OCI-LY3 (cell line): ENCODE results near the gene AFF1.

Experiments
- H2AFZ ChIP-seq: fragments of 200-600, 300-600 bp; shearing (Covaris generic); 2 replicates; pipeline ENCODE4 v1.6.0; 2014; ENCODE audit warnings: antibody characterized with exemption, low read depth, low read length
- H3K27ac ChIP-seq: fragments of 200-600, 300-600 bp; sonication (generic); 2 replicates; pipeline ENCODE4 v1.5.1; 2014; ENCODE audit warnings: mild to moderate bottlenecking, low read length, moderate library complexity, mixed read lengths
- H3K27me3 ChIP-seq: fragments of 200-600, 300-600 bp; sonication (generic); 2 replicates; pipeline ENCODE4 v1.6.1; 2014; ENCODE audit warnings: low read depth, low read length, mixed read lengths
- H3K36me3 ChIP-seq: fragments of 200-600, 300-600 bp; sonication (generic); replicated peaks from 2 replicates; pipeline ENCODE3; 2014; ENCODE audit warnings: low read depth, low read length, mixed read lengths
- H3K4me1 ChIP-seq: fragments of 300-600, 200-600 bp; sonication (generic); 2 replicates; pipeline ENCODE4 v1.6.1; 2014; ENCODE audit warnings: low read length, mixed read lengths
- H3K4me2 ChIP-seq: fragments of 200-600, 300-600 bp; sonication (generic); 2 replicates; pipeline ENCODE4 v1.6.1; 2014; ENCODE audit warnings: low read length, mixed read lengths
- H3K4me3 ChIP-seq: fragments of 300-600, 200-600 bp; sonication (generic); 2 replicates; pipeline ENCODE4 v1.5.1; 2014; ENCODE audit warnings: antibody characterized with exemption, mild to moderate bottlenecking, low read length, moderate library complexity
- H3K79me2 ChIP-seq: fragments of 300-600, 200-600 bp; shearing (Covaris generic); 2 replicates; pipeline ENCODE4 v1.6.1; 2014; ENCODE audit warnings: mild to moderate bottlenecking, low read length, mixed read lengths
- H3K9ac ChIP-seq: fragments of 300-600, 200-600 bp; shearing (Covaris generic); 2 replicates; pipeline ENCODE4 v1.6.0; 2014; ENCODE audit warnings: mild to moderate bottlenecking, low read length, moderate library complexity
- H3K9me3 ChIP-seq: fragments of 200-600, 300-600 bp; shearing (Covaris generic); 2 replicates; pipeline ENCODE4 v1.6.1; 2014; ENCODE audit warnings: low read length, mixed read lengths; ENCODE audit not compliant: insufficient read depth
- H4K20me1 ChIP-seq: fragments of 200-600, 300-600 bp; sonication (generic); 2 replicates; pipeline ENCODE4 v1.6.1; 2016; ENCODE audit warnings: low read length, mixed read lengths; ENCODE audit not compliant: insufficient read depth
- EZH2phosphoT487 ChIP-seq: fragments of 200-600 bp; shearing (Covaris generic); IDR thresholded peaks from 2 replicates; pipeline ENCODE4 v1.6.1; 2018; ENCODE audit warnings: antibody characterized with exemption, mixed run types, low read depth
- TF ChIP-seq, protein P1 (sequence below): fragments of 200-600, 300-600 bp; sonication (generic); IDR thresholded peaks from 2 replicates; pipeline ENCODE4 v1.5.1; 2014; ENCODE audit warnings: antibody characterized with exemption, low read length, low read depth

Gene AFF1

DNA sequence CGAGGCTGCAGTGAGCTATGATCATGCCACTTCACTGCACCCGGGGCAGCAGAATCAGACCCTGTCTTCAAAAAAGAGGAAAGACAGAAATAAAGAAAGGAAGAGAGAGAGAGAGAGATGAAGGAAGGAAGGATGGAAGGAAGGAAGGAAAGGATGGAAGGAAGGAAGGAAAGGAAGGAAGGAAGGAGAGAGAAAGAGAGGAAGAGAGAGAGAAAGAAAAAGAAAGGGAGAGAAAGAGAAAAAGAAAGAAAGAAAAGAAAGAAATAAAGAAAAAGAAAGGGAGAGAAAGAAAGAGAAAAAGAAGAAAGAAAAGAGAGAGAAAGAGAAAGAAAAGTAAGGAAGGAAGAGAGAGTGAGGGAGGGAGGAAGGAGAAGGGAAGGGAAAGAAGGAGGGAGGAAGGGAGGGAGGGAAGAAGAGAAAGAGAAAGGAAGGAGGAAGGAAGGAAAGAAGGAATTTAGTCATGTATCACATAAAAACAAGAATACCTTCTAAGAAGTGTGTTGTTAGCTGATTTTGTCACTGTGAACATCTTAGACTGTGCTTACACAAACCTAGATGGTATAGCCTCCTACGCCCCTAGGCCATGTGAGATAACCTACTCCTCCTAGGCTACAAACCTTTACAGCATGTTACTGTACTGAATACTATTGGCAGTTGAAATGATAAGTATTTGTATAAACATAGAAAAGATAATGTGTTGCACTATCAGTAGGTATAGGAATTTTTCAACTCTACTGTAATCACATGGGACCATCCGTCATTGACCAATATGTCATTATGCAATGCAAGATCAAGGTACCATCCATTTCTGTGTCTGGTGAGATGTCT is 17.4 kb upstream of the AFF1 start:
- Histone ChIP-seq H3K4me3 (no peak overlapping the region), H2AFZ (no peak overlapping the region), H3K9me3 (no peaks in the 10 kb centered on the region), H3K27me3 (no peaks in the 10 kb centered on the region), H3K27ac (no peak overlapping the region), H3K4me2 (no peak overlapping the region), H3K36me3 (no peaks in the 10 kb centered on the region), H3K79me2 (no peaks in the 10 kb centered on the region), H4K20me1 (no peaks in the 10 kb centered on the region), H3K4me1 (peaks cover 8% of the 10 kb centered on the region), H3K9ac (no peak overlapping the region)
- TF ChIP-seq, protein P1, sequence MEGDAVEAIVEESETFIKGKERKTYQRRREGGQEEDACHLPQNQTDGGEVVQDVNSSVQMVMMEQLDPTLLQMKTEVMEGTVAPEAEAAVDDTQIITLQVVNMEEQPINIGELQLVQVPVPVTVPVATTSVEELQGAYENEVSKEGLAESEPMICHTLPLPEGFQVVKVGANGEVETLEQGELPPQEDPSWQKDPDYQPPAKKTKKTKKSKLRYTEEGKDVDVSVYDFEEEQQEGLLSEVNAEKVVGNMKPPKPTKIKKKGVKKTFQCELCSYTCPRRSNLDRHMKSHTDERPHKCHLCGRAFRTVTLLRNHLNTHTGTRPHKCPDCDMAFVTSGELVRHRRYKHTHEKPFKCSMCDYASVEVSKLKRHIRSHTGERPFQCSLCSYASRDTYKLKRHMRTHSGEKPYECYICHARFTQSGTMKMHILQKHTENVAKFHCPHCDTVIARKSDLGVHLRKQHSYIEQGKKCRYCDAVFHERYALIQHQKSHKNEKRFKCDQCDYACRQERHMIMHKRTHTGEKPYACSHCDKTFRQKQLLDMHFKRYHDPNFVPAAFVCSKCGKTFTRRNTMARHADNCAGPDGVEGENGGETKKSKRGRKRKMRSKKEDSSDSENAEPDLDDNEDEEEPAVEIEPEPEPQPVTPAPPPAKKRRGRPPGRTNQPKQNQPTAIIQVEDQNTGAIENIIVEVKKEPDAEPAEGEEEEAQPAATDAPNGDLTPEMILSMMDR = no peak
- no peak for TF ChIP-seq EZH2phosphoT487

DNA sequence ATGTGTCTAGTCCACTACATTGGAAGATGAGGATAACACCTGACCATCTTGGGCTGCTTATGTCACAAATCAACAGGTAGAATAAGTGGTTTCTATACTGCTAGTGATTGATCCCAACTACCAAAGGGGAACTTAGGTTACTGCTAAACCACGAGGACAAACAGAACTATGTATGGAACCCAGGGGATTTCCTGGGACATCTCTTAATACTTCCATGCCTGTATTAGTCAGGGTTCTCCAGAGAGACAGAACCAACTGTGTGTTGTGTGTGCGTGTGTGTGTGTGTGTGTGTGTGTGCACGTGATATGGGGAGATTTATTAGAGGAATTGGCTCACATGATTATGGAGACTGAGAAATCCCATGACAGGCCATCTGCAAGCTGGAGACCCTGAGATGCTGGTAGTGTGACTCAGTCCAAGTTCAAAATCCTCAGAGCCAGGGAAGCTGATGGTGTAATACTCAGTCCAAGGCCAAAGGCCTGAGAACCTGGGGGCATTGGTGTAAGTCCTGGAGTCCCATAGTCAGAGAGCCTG is 16.2 kb upstream of the AFF1 start:
- no peak for TF ChIP-seq EZH2phosphoT487
- TF ChIP-seq, protein P1 = no peak
- Histone ChIP-seq H3K4me3 (no peak overlapping the region), H3K4me1 (peaks cover 8% of the 10 kb centered on the region), H3K27me3 (no peaks in the 10 kb centered on the region), H4K20me1 (no peaks in the 10 kb centered on the region), H3K79me2 (no peaks in the 10 kb centered on the region), H3K9ac (no peak overlapping the region), H3K27ac (no peak overlapping the region), H3K4me2 (no peak overlapping the region), H3K36me3 (no peaks in the 10 kb centered on the region), H3K9me3 (no peaks in the 10 kb centered on the region), H2AFZ (no peak overlapping the region)

DNA sequence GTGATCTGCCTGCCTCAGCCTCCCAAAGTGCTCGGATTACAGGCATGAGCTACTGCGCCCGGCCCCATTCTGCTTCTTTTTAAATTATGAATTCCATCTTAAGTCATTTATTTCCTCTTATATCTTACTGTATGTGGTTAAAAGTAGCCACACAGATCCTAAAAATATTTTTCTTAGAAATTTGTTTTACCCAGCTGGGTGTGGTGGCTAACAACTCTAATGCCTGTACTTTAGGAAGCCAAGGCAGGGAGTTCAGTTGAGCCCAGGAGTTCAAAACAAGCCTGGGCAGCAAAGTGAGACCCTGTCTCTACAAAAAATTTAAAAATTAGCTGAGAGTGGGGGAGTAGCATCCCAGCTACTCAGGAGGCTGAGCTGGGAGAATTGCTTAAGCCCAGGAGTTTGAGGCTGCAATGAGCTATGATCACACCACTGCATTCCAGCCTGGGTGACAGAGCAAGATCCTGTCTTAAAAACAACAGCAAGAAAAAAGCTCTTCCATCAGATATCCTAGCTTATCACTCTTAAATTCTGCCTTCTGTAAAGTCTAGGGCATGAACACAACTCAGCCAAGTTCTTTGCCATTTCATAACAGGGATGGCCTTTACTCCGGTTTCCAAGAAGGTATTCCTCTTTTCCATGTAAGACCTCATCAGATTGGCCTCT is 15.1 kb upstream of the AFF1 start:
- peaks cover 8% of the 10 kb centered on the region for H3K4me1 ChIP-seq
- TF ChIP-seq, protein P1 = no peak
- no peak for TF ChIP-seq EZH2phosphoT487
- no peaks in the 10 kb centered on the region for H3K9me3 ChIP-seq
- H3K9ac ChIP-seq = no peak overlapping the region
- H3K4me3 ChIP-seq = no peak overlapping the region
- no peaks in the 10 kb centered on the region for H4K20me1 ChIP-seq
- H3K36me3 ChIP-seq = no peaks in the 10 kb centered on the region
- no peaks in the 10 kb centered on the region for H3K79me2 ChIP-seq
- H2AFZ ChIP-seq = no peak overlapping the region
- no peak overlapping the region for H3K27ac ChIP-seq
- no peak overlapping the region for H3K4me2 ChIP-seq
- no peaks in the 10 kb centered on the region for H3K27me3 ChIP-seq

DNA sequence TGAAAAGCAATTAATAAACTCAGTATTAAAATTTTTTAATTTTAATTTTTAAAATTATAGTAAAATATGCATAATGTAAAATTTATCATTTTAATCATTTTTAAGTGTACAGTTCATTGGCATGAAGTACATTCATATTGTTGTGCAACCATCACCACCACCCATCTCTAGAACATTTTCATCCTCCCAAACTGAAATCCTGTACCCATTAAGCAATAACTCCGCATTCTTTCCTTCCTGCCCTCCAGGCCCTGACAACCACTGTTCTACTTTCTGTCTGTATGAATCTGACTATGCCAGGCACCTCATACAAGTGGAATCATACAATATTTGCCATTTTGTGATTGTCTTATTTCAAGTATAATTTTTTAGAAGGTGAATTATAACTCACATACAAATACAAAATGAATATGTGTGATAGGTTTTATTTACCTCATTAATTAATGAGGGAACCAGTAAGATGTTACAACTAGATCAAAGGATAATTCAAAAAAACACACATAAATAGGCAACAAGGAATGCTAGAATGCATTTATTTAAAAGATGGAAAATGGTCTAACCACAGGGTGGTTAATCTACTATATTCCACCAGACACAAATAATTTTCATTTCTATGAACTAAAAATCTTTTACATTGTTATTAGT is 13.1 kb upstream of the AFF1 start:
- no peak overlapping the region for H3K4me3 ChIP-seq
- peaks cover 8% of the 10 kb centered on the region for H3K4me1 ChIP-seq
- no peak overlapping the region for H3K27ac ChIP-seq
- H3K9ac ChIP-seq = no peak overlapping the region
- no peaks in the 10 kb centered on the region for H3K9me3 ChIP-seq
- no peaks in the 10 kb centered on the region for H4K20me1 ChIP-seq
- no peaks in the 10 kb centered on the region for H3K27me3 ChIP-seq
- no peak overlapping the region for H3K4me2 ChIP-seq
- no peak overlapping the region for H2AFZ ChIP-seq
- no peaks in the 10 kb centered on the region for H3K36me3 ChIP-seq
- no peak for TF ChIP-seq EZH2phosphoT487
- TF ChIP-seq, protein P1 = no peak
- no peaks in the 10 kb centered on the region for H3K79me2 ChIP-seq
